HCT116 (cell line): ENCODE measurements around the gene MFN2. TPM values are rescaled to one million over a fixed set of nuclear protein-coding genes. Genes with fewer than 3 reads are reported as not detected.

Experiments
- ATAC-seq: fragments of 200-7000 bp; cut with Tn5 transposase; 2 replicates; pipeline ENCODE4 v1.9.1; 2020; ENCODE audit warnings: mild to moderate bottlenecking, moderate library complexity
- BruUV-seq: library from RNA; stranded (reverse); fragments of 400-500 nt; replicated peaks from 2 replicates; lab custom pipeline; 2021; lab: Mats Ljungman, UMichigan
- CTCF ChIA-PET: fragments of 300-600 bp; sonication (Branson Sonifier 250); formaldehyde crosslinking; loops from one replicate; lab custom pipeline; 2021; ENCODE audit warnings: antibody characterized with exemption; lab: Charles Lee
- POLR2A ChIA-PET: fragments of 300-600, 350-600 bp; sonication (Branson Sonifier 250); formaldehyde crosslinking; loops from one replicate; lab custom pipeline; 2021; ENCODE audit warnings: antibody characterized with exemption; lab: Charles Lee
- RAD21 ChIA-PET, 2 experiments: fragments of 300-600 bp; sonication (Branson Sonifier 250); formaldehyde crosslinking; loops; one replicate each; lab custom pipeline; 2023; ENCODE audit warnings: low total read pairs in 2 of 2; ENCODE audit not compliant: uncharacterized antibody in 2 of 2, unreplicated experiment in 2 of 2, low non-redundant PET in 1 of 2; lab: Charles Lee
- DNase-seq: peaks from one replicate; pipeline ENCODE4 v3.0.0-alpha.2; 2010; ENCODE audit warnings: low read depth, low spot score
- H2AFZ ChIP-seq: fragments of 200-600 bp; shearing (Covaris generic), sonication (generic); 2 replicates; pipeline ENCODE4 v1.6.1; 2017; ENCODE audit warnings: low read depth, mixed run types, mixed read lengths, antibody characterized with exemption, low read length; ENCODE audit not compliant: poor library complexity, severe bottlenecking
- H3K27ac ChIP-seq: 2 replicates; pipeline ENCODE4 v1.5.1; 2012; ENCODE audit warnings: low read depth, low read length
- H3K27me3 ChIP-seq: fragments of 200-600 bp; sonication (generic); 2 replicates; pipeline ENCODE4 v1.6.1; 2016; ENCODE audit warnings: mixed run types, low read length, mixed read lengths; ENCODE audit not compliant: insufficient read depth
- H3K36me3 ChIP-seq, 2 experiments: fragments of 200-500 bp in 1 of 2; fragments of 200-600 bp in 1 of 2; sonication (Bioruptor generic) in 1 of 2; sonication (generic) in 1 of 2; 2 replicates each; pipeline versions ENCODE4 v1.5.1 to v1.6.1; 2014 to 2016; ENCODE audit warnings: low read length in 2 of 2, inconsistent platforms in 1 of 2, mixed read lengths in 1 of 2, mixed run types in 1 of 2; ENCODE audit not compliant: insufficient read depth in 2 of 2, control insufficient read depth in 1 of 2
- H3K4me1 ChIP-seq, 2 experiments: fragments of 200-600 bp in 1 of 2; sonication (generic) in 1 of 2; 2 replicates each; pipeline versions ENCODE4 v1.5.1 to v1.6.1; 2012 to 2017; ENCODE audit warnings: low read length in 2 of 2, inconsistent platforms in 1 of 2, mild to moderate bottlenecking in 1 of 2, mixed read lengths in 1 of 2, mixed run types in 1 of 2, moderate library complexity in 1 of 2; ENCODE audit not compliant: insufficient read depth in 2 of 2, control insufficient read depth in 1 of 2
- H3K4me2 ChIP-seq: fragments of 200-600 bp; sonication (generic); 2 replicates; pipeline ENCODE4 v1.6.1; 2017; ENCODE audit warnings: mixed run types, low read length, mixed read lengths
- H3K4me3 ChIP-seq, 2 experiments: fragments of 200-600 bp in 1 of 2; sonication (generic) in 1 of 2; replicated peaks in 1 of 2; 2 replicates each; pipeline ENCODE4 v1.5.1; 2011 to 2016; ENCODE audit warnings: low read length in 2 of 2, control low read depth in 1 of 2, low read depth in 1 of 2, mild to moderate bottlenecking in 1 of 2, mixed read lengths in 1 of 2, mixed run types in 1 of 2
- H3K79me2 ChIP-seq: fragments of 200-600 bp; sonication (generic); 2 replicates; pipeline ENCODE4 v1.6.1; 2017; ENCODE audit warnings: mild to moderate bottlenecking, mixed run types, low read length, moderate library complexity, mixed read lengths; ENCODE audit not compliant: insufficient read depth
- H3K9ac ChIP-seq: fragments of 200-600 bp; sonication (generic); 2 replicates; pipeline ENCODE4 v1.6.1; 2016; ENCODE audit warnings: low read length, mixed read lengths
- H3K9me2 ChIP-seq: fragments of 200-600 bp; sonication (generic), shearing (Covaris generic); 2 replicates; pipeline ENCODE4 v1.6.1; 2017; ENCODE audit warnings: mixed run types, mild to moderate bottlenecking, moderate library complexity; ENCODE audit not compliant: insufficient read depth
- H3K9me3 ChIP-seq, 2 experiments: fragments of 200-500 bp in 1 of 2; fragments of 200-600 bp in 1 of 2; sonication (Bioruptor generic) in 1 of 2; sonication (generic) in 1 of 2; 2 replicates each; pipeline ENCODE4 v1.6.1; 2014 to 2017; ENCODE audit warnings: low read length in 2 of 2, mixed read lengths in 2 of 2, inconsistent platforms in 1 of 2, low read depth in 1 of 2, mild to moderate bottlenecking in 1 of 2, mixed run types in 1 of 2, moderate library complexity in 1 of 2; ENCODE audit not compliant: control insufficient read depth in 1 of 2, insufficient read depth in 1 of 2
- H4K20me1 ChIP-seq: fragments of 200-600 bp; sonication (generic), shearing (Covaris generic); 2 replicates; pipeline ENCODE4 v1.6.1; 2017; ENCODE audit warnings: mixed run types, mild to moderate bottlenecking, moderate library complexity; ENCODE audit not compliant: insufficient read depth
- CBX3 ChIP-seq: IDR thresholded peaks from 2 replicates; pipeline ENCODE4 v1.6.1; 2012; ENCODE audit warnings: low read depth
- CEBPB ChIP-seq: IDR thresholded peaks from 2 replicates; pipeline ENCODE4 v1.6.1; 2012; ENCODE audit warnings: low read depth
- CTCF ChIP-seq, 3 experiments: fragments of 200-600 bp in 1 of 3; sonication (generic) in 1 of 3; IDR thresholded peaks in 2 of 3; conservative IDR thresholded peaks in 1 of 3; 2 replicates each; pipeline ENCODE4 v1.5.1; 2012 to 2017; ENCODE audit warnings: low read depth in 2 of 3, low read length in 2 of 3, antibody characterized with exemption in 1 of 3, borderline replicate concordance in 1 of 3, control low read depth in 1 of 3, mild to moderate bottlenecking in 1 of 3, mixed read lengths in 1 of 3, mixed run types in 1 of 3, moderate library complexity in 1 of 3; ENCODE audit not compliant: insufficient read depth in 1 of 3
- EGR1 ChIP-seq: IDR thresholded peaks from 2 replicates; pipeline ENCODE4 v1.6.1; 2012; ENCODE audit warnings: low read depth
- ELF1 ChIP-seq: IDR thresholded peaks from 2 replicates; pipeline ENCODE4 v1.6.1; 2012; ENCODE audit warnings: low read depth, borderline replicate concordance
- JUND ChIP-seq: IDR thresholded peaks from 2 replicates; pipeline ENCODE4 v1.6.1; 2012
- MAX ChIP-seq: IDR thresholded peaks from 2 replicates; pipeline ENCODE4 v1.6.1; 2012
- POLR2A ChIP-seq: IDR thresholded peaks from 2 replicates; pipeline ENCODE4 v1.7.0; 2011; ENCODE audit warnings: borderline replicate concordance; ENCODE audit not compliant: insufficient read depth, insufficient read length; ENCODE audit errors: extremely low read depth
- POLR2AphosphoS5 ChIP-seq: IDR thresholded peaks from 2 replicates; pipeline ENCODE4 v1.6.1; 2011; ENCODE audit warnings: mild to moderate bottlenecking, low read depth, low read length, moderate library complexity
- RAD21 ChIP-seq: IDR thresholded peaks from 2 replicates; pipeline ENCODE4 v1.6.1; 2012; ENCODE audit warnings: low read depth, mild to moderate bottlenecking
- SIN3A ChIP-seq: IDR thresholded peaks from 2 replicates; pipeline ENCODE4 v1.6.1; 2012; ENCODE audit warnings: low read depth
- SRF ChIP-seq: IDR thresholded peaks from 2 replicates; pipeline ENCODE4 v1.6.1; 2012; ENCODE audit warnings: low read depth
- ZFX ChIP-seq: fragments of 450-650 bp; IDR thresholded peaks from 2 replicates; pipeline ENCODE4 v1.6.1; 2017
- ZNF274 ChIP-seq: fragments of 200-500 bp; sonication (Bioruptor generic); IDR thresholded peaks from 2 replicates; pipeline ENCODE4 v1.6.1; 2014; ENCODE audit warnings: mild to moderate bottlenecking, low read depth, low read length, inconsistent platforms
- intact Hi-C: fragments of 100-400 bp; cut with micrococcal nuclease; formaldehyde crosslinking; loops from 2 replicates; pipeline ENCODE4 v1.10.0; 2022
- total RNA-seq: library from RNA; stranded (reverse); gene quantifications from one replicate; pipeline ENCODE4 v1.2.1, GENCODE V29; 2021; ENCODE audit not compliant: unreplicated experiment
- TF ChIP-seq, protein P1 (sequence below): IDR thresholded peaks from 2 replicates; pipeline ENCODE4 v1.6.1; 2012; ENCODE audit warnings: low read depth
- TF ChIP-seq, protein P2 (sequence below): IDR thresholded peaks from 2 replicates; pipeline ENCODE4 v1.6.1; 2012

Gene MFN2
- total RNA-seq, 1 experiment from 2014 or later = 83.0 TPM

- TF ChIP-seq CTCF (IDR thresholded peaks at IDR 0.05 in 2 of 3, conservative IDR thresholded peaks at IDR 0.05 in 1 of 3; ENCODE audit: borderline replicate concordance in 1 of 3, insufficient read depth in 1 of 3, low read depth in 2 of 3, low read length in 2 of 3) (no peak), ELF1 (no peak), SRF (no peak), EGR1 (no peak), POLR2A (no peak)
- TF ChIP-seq, all 23 proteins: peak for 0
- no peaks in the 10 kb centered on the region for H3K9me3 ChIP-seq
- H3K9me2 ChIP-seq = no peaks in the 10 kb centered on the region
- intact Hi-C loops = no loop called here
- H3K4me3 ChIP-seq = no peak overlapping the region
- POLR2A ChIA-PET = interaction anchor here (2.2 kb wide), 1 partner anchor 63 kb away, joined by 6 read pairs; no protein-coding TSS in a partner anchor
- H3K36me3 ChIP-seq = peaks cover 49% of the 10 kb centered on the region in 2 experiments; a peak in 3 of 4 replicates
- H3K4me1 ChIP-seq = no peaks in the 10 kb centered on the region
- CTCF ChIA-PET = no interaction called here
- no peaks in the 10 kb centered on the region for H3K27me3 ChIP-seq
- no peak overlapping the region for H3K4me2 ChIP-seq
- RAD21 ChIA-PET = no interaction called here
- H4K20me1 ChIP-seq = no peaks in the 10 kb centered on the region
- no TSS peak for BruUV-seq
- no peak for DNase-seq
- no peak overlapping the region for H3K27ac ChIP-seq
- H3K79me2 ChIP-seq = no peaks in the 10 kb centered on the region
- ATAC-seq = no peak
- no peak overlapping the region for H2AFZ ChIP-seq
- no peak overlapping the region for H3K9ac ChIP-seq
These were observed 9.6 kb upstream of the MFN2 start for GRCh38 chr1:11970441-11971185.

GRCh38 chr1:11977625-11978024 is 2.6 kb upstream of the MFN2 start:
- H3K27me3 ChIP-seq = no peaks in the 10 kb centered on the region
- H3K79me2 ChIP-seq = peaks cover 24% of the 10 kb centered on the region
- RAD21 ChIA-PET = no interaction called here
- POLR2A ChIA-PET = interaction anchor here (1.5 kb wide), 1 partner anchor 69 kb away, joined by 5 read pairs; no protein-coding TSS in a partner anchor
- DNase-seq = no peak
- H2AFZ ChIP-seq = no peak overlapping the region
- BruUV-seq = no TSS peak
- H4K20me1 ChIP-seq = no peaks in the 10 kb centered on the region
- CTCF ChIA-PET = no interaction called here
- ATAC-seq = no peak
- H3K9me3 ChIP-seq = no peaks in the 10 kb centered on the region
- peaks cover 21 to 24% of the 10 kb centered on the region in 2 experiments for H3K4me1 ChIP-seq
- no peak overlapping the region for H3K4me2 ChIP-seq
- H3K9me2 ChIP-seq = no peaks in the 10 kb centered on the region
- peaks cover 27 to 28% of the 10 kb centered on the region in 2 experiments; a peak in 3 of 4 replicates for H3K36me3 ChIP-seq
- intact Hi-C loops = no loop called here
- H3K27ac ChIP-seq = no peak overlapping the region
- no peak overlapping the region for H3K9ac ChIP-seq
- no peak overlapping the region for H3K4me3 ChIP-seq
- TF ChIP-seq SIN3A (no peak), POLR2AphosphoS5 (peak; percentile 34; the same call in 1 of the 2 replicates), ZNF274 (no peak), RAD21 (no peak), JUND (0 out of 2 replicates have a peak, but pooled peaks have one; percentile 3), CEBPB (no peak), ZFX (no peak), MAX (no peak), CBX3 (no peak)
- TF ChIP-seq, protein P1, sequence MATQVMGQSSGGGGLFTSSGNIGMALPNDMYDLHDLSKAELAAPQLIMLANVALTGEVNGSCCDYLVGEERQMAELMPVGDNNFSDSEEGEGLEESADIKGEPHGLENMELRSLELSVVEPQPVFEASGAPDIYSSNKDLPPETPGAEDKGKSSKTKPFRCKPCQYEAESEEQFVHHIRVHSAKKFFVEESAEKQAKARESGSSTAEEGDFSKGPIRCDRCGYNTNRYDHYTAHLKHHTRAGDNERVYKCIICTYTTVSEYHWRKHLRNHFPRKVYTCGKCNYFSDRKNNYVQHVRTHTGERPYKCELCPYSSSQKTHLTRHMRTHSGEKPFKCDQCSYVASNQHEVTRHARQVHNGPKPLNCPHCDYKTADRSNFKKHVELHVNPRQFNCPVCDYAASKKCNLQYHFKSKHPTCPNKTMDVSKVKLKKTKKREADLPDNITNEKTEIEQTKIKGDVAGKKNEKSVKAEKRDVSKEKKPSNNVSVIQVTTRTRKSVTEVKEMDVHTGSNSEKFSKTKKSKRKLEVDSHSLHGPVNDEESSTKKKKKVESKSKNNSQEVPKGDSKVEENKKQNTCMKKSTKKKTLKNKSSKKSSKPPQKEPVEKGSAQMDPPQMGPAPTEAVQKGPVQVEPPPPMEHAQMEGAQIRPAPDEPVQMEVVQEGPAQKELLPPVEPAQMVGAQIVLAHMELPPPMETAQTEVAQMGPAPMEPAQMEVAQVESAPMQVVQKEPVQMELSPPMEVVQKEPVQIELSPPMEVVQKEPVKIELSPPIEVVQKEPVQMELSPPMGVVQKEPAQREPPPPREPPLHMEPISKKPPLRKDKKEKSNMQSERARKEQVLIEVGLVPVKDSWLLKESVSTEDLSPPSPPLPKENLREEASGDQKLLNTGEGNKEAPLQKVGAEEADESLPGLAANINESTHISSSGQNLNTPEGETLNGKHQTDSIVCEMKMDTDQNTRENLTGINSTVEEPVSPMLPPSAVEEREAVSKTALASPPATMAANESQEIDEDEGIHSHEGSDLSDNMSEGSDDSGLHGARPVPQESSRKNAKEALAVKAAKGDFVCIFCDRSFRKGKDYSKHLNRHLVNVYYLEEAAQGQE = no peak
- TF ChIP-seq, protein P2, sequence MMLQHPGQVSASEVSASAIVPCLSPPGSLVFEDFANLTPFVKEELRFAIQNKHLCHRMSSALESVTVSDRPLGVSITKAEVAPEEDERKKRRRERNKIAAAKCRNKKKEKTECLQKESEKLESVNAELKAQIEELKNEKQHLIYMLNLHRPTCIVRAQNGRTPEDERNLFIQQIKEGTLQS = no peak
